ENCODE data around the gene DENND1A. TPM values are rescaled to one million over a fixed set of nuclear protein-coding genes. Genes with fewer than 3 reads are reported as not detected.

Gene DENND1A
- total and polyA plus RNA-seq, 2 experiments from 2014 or later: 13.1 to 14.5 TPM

GRCh38 chr9:123746765-123747164 is 183.2 kb downstream of the DENND1A start:
- Histone ChIP-seq H3K27ac (no peak overlapping the region), H3K27me3 (no peaks in the 10 kb centered on the region), H3K36me3 (no peaks in the 10 kb centered on the region), H3K4me3 (no peak overlapping the region), H3K9me3 (ENCODE audit: low read depth) (no peaks in the 10 kb centered on the region), H3K4me1 (ENCODE audit: low read depth) (peaks cover 14% of the 10 kb centered on the region)
- no peak for TF ChIP-seq CTCF (IDR thresholded peaks at IDR 0.05; ENCODE audit: low read depth, low read length)
- no peak for DNase-seq (ENCODE audit: low read depth in 1 of 2, low spot score in 1 of 2)

GRCh38 chr9:123745933-123746332 is 184.0 kb downstream of the DENND1A start:
- DNase-seq (ENCODE audit: low read depth in 1 of 2, low spot score in 1 of 2): no peak
- H3K9me3 ChIP-seq (ENCODE audit: low read depth): no peaks in the 10 kb centered on the region
- no peak for TF ChIP-seq CTCF (IDR thresholded peaks at IDR 0.05; ENCODE audit: low read depth, low read length)

GRCh38 chr9:123745451-123745850 is 184.5 kb downstream of the DENND1A start:
- no peaks in the 10 kb centered on the region for H3K9me3 ChIP-seq (ENCODE audit: low read depth)
- H3K27ac ChIP-seq: no peak overlapping the region
- no peak overlapping the region for H3K4me3 ChIP-seq
- no peak for DNase-seq (ENCODE audit: low read depth in 1 of 2, low spot score in 1 of 2)
- TF ChIP-seq CTCF (IDR thresholded peaks at IDR 0.05; ENCODE audit: low read depth, low read length): no peak
- H3K27me3 ChIP-seq: no peaks in the 10 kb centered on the region
- H3K4me1 ChIP-seq (ENCODE audit: low read depth): peaks cover 22% of the 10 kb centered on the region
- no peaks in the 10 kb centered on the region for H3K36me3 ChIP-seq

More at GRCh38 chr9:123745933-123746332, 184.0 kb downstream of the DENND1A start:
- Histone ChIP-seq H3K4me1 (ENCODE audit: low read depth) (peaks cover 20% of the 10 kb centered on the region), H3K36me3 (no peaks in the 10 kb centered on the region), H3K27ac (no peak overlapping the region), H3K27me3 (no peaks in the 10 kb centered on the region), H3K4me3 (no peak overlapping the region)

GRCh38 chr9:123743737-123744136 is 186.2 kb downstream of the DENND1A start:
- Histone ChIP-seq H3K4me3 (no peak overlapping the region), H3K36me3 (no peaks in the 10 kb centered on the region), H3K27me3 (no peaks in the 10 kb centered on the region), H3K27ac (no peak overlapping the region), H3K4me1 (ENCODE audit: low read depth) (peaks cover 33% of the 10 kb centered on the region), H3K9me3 (ENCODE audit: low read depth) (no peaks in the 10 kb centered on the region)
- no peak for TF ChIP-seq CTCF (IDR thresholded peaks at IDR 0.05; ENCODE audit: low read depth, low read length)
- DNase-seq (ENCODE audit: low read depth in 1 of 2, low spot score in 1 of 2): no peak

GRCh38 chr9:123742009-123742767 is 187.7 kb downstream of the DENND1A start:
- Histone ChIP-seq H3K9me3 (ENCODE audit: low read depth) (no peaks in the 10 kb centered on the region), H3K27me3 (no peaks in the 10 kb centered on the region), H3K4me1 (ENCODE audit: low read depth) (peaks cover 33% of the 10 kb centered on the region), H3K36me3 (no peaks in the 10 kb centered on the region), H3K27ac (peak overlapping the region; percentile 3), H3K4me3 (no peak overlapping the region)
- no peak for TF ChIP-seq CTCF (IDR thresholded peaks at IDR 0.05; ENCODE audit: low read depth, low read length)
- peak; percentile 38 to 92 for DNase-seq (ENCODE audit: low read depth in 1 of 2, low spot score in 1 of 2)
